DND-41 (cell line): ENCODE data around the gene FAM3D.

Experiments
- EZH2 ChIP-seq: IDR thresholded peaks from 3 replicates; pipeline ENCODE4 v1.6.1; 2012; ENCODE audit warnings: borderline replicate concordance, low read depth, mild to moderate bottlenecking, moderate library complexity, low read length, inconsistent platforms; ENCODE audit not compliant: severe bottlenecking
- TF ChIP-seq, protein P1 (sequence below): IDR thresholded peaks from 2 replicates; pipeline ENCODE4 v1.5.1; 2012; ENCODE audit warnings: borderline replicate concordance, low read length, moderate library complexity, mild to moderate bottlenecking; ENCODE audit not compliant: poor library complexity, severe bottlenecking; ENCODE audit errors: extremely low read depth

GRCh38 chr3:58660998-58661397, 5.6 kb downstream of the FAM3D start:
- TF ChIP-seq, protein P1, sequence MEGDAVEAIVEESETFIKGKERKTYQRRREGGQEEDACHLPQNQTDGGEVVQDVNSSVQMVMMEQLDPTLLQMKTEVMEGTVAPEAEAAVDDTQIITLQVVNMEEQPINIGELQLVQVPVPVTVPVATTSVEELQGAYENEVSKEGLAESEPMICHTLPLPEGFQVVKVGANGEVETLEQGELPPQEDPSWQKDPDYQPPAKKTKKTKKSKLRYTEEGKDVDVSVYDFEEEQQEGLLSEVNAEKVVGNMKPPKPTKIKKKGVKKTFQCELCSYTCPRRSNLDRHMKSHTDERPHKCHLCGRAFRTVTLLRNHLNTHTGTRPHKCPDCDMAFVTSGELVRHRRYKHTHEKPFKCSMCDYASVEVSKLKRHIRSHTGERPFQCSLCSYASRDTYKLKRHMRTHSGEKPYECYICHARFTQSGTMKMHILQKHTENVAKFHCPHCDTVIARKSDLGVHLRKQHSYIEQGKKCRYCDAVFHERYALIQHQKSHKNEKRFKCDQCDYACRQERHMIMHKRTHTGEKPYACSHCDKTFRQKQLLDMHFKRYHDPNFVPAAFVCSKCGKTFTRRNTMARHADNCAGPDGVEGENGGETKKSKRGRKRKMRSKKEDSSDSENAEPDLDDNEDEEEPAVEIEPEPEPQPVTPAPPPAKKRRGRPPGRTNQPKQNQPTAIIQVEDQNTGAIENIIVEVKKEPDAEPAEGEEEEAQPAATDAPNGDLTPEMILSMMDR = no peak
- TF ChIP-seq EZH2 = no peak
